CD4-positive, alpha-beta T cell treated with Interferon gamma for 1 hour (primary cell): ENCODE results near the gene ARHGAP6.
A peak's percentile ranks its signal among the peaks of the same experiment; 100 is the strongest.
"Not testable (repeated sequence)": the region's sequence is repeated elsewhere in the genome, so short reads cannot be mapped to it uniquely, and the experiment has no call there.

Source experiments
- DNase-seq: peaks from one replicate; pipeline ENCODE4 v3.0.0-alpha.2; 2020

Gene ARHGAP6

DNA sequence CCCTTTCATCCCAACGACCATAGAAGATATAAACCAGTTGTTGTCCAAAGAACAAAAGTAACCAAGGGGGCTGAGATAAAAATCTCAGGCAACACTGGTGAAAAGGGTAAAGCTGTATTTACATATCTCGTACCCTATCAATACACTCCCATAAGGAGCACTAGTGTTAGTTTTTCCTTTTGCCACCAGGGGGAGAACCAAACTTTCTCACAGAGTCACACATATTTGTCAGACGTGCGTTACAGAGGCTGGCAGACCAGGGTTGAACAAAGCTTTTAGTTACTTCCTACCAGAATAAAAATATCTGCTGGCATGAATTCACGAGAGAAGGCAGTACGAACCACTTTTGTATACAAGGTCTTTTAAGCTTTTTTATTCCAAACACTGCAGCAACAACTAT lies 284.3 kb downstream of the ARHGAP6 start:
- peak; percentile 8 for DNase-seq

- DNase-seq, result no peak
These were observed 285.4 kb downstream of the ARHGAP6 start for GRCh38 chrX:11380187-11380844.

GRCh38 chrX:11376163-11376562 lies 289.6 kb downstream of the ARHGAP6 start:
- no peak for DNase-seq

- DNase-seq, result no peak
These were observed 290.1 kb downstream of the ARHGAP6 start for GRCh38 chrX:11375614-11376119.

DNA sequence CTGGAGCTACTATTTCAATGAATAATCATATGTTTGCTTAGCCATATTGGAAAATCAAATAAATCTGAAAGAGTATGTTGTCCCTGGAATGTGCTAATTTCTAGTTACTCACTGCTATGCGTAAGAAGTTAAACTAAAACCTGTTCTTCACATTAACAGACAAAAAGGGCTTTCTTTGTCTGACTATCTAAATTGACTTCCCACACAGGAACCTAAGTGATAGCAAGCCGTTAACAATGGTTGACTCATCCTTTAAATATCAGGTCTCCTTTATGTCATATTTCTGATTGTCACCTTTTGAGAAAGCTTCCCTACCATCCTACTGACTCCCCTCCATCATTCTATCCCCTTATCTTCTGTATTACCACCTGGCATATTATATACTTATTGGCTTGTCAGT lies 291.1 kb downstream of the ARHGAP6 start:
- no peak for DNase-seq

GRCh38 chrX:11371106-11371505 lies 294.6 kb downstream of the ARHGAP6 start:
- DNase-seq, result no peak

GRCh38 chrX:11367609-11368430 lies 297.9 kb downstream of the ARHGAP6 start:
- no peak for DNase-seq

- no peak for DNase-seq
These were observed 298.6 kb downstream of the ARHGAP6 start for GRCh38 chrX:11366998-11367595.

DNA sequence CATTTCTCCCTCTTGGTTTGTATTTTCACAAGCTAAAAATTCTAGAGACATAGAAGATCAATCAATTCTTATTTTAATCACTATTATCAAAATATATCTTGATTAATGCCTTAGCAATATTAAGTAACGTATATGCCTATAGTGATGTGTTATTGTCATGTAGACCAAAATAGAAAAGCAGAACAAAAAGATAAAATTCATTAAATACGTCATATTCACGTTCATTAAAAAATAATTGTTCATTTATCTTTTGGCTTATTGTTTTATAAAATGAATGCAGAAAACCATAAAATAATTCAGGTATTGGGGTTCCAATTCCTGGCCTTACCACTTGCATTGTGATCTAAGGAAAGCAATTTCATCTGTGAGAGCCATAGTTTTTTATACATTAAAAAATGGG lies 300.3 kb downstream of the ARHGAP6 start:
- no peak for DNase-seq

GRCh38 chrX:11364835-11365234 lies 300.9 kb downstream of the ARHGAP6 start:
- DNase-seq, result no peak

GRCh38 chrX:11363825-11364224 lies 301.9 kb downstream of the ARHGAP6 start:
- DNase-seq, result not testable (repeated sequence)

DNA sequence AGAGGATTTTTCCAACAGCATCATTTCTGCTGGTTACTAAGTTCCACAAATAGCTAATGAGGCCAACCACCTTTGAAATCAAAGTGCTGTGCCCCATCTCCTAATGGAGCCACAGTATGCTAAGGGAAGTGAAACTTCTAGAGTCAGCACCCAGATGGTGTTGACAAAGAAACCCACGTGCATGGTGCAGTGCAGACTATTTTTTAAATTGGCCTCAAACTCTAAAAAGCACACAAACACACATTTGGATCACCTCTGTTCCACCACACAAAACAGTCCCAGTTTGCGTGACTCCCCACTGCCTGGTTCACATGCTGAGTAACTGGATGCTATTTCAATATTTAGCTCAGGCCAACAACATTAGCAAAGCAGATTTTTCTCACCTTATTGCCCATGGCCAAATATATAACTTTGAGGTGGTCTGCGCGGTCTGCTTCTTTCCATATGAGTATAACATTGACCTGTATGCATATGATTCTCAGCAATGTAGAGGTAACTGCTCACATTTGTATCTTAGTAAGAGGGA lies 302.6 kb downstream of the ARHGAP6 start:
- DNase-seq, result peak; percentile 47

DNA sequence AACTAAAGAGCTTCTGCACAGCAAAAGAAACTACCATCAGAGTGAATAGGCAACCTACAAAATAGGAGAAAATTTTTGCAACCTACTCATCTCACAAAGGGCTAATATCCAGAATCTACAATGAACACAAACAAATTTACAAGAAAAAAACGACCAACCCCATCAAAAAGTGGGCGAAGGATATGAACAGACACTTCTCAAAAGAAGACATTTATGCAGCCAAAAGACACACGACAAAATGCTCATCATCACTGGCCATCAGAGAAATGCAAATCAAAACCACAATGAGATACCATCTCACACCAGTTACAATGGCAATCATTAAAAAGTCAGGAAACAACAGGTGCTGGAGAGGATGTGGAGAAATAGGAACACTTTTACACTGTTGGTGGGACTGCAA lies 304.1 kb downstream of the ARHGAP6 start:
- DNase-seq, result not testable (repeated sequence)

DNA sequence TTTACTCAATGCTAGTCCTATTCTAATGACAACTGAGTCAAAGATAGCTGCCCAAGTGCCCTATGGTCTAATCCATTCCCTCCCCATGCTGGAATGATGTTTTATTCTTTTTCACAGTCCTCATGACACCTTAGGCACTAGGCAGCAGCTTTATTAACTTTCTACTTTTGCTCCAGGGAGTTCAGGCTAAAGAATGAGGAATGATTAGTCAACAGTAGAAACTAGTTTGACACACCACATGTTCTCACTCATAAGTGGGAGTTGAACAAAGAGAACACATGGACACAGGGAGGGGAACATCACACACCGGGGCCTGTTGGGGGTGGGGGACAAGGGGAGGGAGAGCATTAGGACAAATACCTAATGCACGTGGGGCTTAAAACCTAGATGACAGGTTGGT lies 309.8 kb downstream of the ARHGAP6 start:
- DNase-seq, result not testable (repeated sequence)

GRCh38 chrX:11355259-11355909 lies 310.3 kb downstream of the ARHGAP6 start:
- no peak for DNase-seq

DNA sequence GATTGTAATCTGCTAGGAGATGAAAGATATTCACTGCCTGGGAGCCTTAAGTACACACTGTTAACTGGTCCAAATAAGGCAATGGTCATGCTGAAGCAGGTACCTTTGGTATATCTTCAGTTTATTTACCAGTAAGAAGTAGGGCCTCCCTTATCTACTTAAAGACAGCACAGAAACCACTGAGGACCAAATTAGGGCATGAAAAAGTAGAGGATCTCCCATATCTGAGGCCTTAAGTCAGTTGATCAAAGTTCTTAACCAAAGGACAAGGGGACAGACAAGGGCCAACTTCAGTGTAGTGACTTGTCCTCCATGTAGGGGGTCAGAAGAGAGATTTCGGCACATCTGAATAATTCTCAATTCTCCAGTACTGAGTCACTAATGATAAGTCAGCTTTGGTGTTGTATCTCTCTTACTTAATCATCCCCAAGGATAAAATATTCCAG lies 313.4 kb downstream of the ARHGAP6 start:
- no peak for DNase-seq

- DNase-seq, result peak; percentile 3
These were observed 314.1 kb downstream of the ARHGAP6 start for GRCh38 chrX:11351375-11352295.

- no peak for DNase-seq
These were observed 315.9 kb downstream of the ARHGAP6 start for GRCh38 chrX:11349661-11350337.

DNA sequence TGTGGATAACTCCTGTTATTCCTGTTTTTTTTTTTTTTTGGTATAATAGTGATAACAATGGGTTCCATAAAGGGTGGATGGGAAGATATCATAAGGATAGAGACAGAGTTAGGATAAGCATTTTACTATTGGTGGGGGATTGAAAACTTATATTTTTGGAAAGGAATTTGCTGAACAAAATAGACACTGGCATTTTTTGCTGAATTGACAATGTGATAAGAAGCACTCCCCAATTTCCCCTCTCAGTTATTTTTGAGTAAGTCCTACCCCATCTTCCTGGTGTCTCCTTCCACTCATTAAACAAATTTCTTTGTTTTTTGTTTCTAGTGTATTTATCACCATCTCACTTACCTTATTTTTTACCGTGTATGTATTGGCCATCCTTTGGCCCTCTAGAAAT lies 316.7 kb downstream of the ARHGAP6 start:
- no peak for DNase-seq

GRCh38 chrX:11347300-11347699 lies 318.4 kb downstream of the ARHGAP6 start:
- DNase-seq, result no peak

GRCh38 chrX:11346121-11346682 lies 319.5 kb downstream of the ARHGAP6 start:
- no peak for DNase-seq
